ENCODE results near the gene RAD9A.
"Not testable (repeated sequence)": the region's sequence is repeated elsewhere in the genome, so short reads cannot be mapped to it uniquely, and the experiment has no call there.

The RAD9A gene

DNA sequence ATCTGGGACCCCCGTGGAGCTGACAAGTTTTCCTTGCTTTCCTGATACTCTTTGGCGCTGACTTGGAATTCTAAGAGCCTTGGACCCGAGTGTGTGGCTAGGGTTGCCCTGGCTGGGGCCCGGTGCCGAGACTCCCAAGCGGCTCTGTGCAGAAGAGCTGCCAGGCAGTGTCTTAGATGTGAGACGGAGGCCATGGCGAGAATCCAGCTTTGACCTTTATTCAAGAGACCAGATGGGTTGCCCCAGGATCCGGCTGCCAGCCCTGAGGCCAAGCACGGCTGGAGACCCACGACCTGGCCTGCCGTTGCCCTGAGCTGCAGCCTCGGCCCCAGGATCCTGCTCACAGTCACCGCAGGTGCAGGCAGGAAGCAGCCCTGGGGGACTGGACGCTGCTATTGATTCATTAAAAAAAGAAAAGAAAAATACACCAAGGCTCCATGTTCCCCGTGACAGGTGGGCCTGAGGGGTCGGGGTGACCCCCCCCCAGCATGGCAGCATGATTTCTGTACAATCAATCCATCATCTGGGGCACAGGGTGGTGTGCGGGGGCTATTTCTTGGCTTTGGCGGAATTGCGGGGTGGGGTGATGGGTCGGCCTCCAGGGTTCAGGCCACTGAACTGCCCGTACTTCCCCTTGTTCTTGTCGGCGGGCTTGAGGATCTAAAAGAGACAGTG lies 6.3 kb downstream of the RAD9A start:
- no peak for DNase-seq

DNA sequence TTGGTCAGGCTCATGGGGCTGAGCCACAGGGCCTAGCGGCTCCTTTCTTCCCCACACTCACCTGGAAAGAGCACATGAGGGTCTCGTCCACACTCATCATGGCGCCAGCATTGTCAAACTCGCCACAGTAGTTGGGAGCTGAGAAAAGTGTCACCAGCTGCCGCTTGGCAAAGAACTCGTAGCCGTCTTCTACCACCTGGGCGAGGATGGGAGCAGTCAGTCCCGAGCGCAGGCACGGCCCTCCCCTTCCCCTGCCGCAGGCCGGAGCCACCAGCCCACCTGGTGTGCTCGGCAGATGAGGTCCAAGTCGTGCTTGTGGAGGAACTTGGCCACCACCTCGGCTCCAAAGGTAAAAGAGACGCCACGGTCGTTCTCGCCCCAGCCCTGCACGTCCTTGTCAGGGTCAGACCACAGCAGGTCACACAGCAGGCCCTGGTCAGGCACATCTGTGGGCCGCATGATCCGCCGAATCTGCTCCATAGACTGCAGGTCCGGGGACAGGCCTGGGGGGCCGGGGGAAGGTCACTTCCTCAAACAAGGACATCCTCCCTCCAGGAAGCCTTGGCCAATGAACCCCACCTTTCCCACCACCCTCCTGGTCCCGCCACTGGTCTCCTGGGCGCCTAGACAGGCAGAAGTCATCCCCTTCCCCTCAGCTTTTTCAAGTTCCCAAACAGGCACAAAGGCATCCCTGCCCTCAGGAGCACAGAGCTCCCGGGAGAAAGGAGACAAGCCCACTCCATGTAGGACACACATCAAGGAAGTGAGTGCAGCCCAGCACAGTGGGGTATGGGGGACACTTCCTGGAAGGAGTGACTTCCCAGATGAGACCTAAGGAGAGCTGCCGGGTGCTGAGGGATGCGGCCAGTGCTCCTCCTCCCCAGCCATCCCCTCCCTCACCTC lies 7.1 kb downstream of the RAD9A start:
- DNase-seq, result no peak

DNA sequence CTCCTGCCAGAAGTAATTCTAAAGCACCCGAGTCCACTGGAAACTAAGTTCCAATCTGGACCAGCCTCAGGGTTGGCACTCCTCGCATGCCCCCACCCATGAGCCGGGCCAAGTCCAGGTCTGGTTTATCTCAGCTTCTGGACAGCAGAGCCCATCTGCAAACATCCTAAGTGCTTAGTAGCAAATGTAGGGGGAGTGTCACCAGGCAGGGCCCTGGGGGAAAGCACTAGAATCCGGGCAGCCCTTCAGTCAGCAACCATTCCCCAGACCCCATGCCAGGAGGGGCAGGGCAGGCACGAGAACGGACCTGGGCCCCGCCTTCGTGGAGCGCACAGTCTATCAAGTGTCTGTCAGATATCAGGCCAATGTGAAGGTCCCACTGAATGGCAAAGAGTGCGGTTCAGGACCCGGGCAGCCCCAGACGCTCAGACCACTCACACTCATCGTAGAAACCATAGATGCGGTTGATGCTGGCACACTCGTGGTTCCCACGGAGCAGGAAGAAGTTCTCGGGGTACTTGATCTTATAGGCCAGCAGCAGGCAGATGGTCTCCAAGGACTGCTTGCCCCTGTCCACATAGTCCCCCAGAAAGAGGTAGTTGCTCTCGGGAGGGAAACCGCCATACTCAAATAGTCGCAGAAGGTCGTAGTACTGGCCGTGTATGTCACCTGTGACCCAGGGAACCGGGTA lies 8.6 kb downstream of the RAD9A start:
- no peak for DNase-seq

DNA sequence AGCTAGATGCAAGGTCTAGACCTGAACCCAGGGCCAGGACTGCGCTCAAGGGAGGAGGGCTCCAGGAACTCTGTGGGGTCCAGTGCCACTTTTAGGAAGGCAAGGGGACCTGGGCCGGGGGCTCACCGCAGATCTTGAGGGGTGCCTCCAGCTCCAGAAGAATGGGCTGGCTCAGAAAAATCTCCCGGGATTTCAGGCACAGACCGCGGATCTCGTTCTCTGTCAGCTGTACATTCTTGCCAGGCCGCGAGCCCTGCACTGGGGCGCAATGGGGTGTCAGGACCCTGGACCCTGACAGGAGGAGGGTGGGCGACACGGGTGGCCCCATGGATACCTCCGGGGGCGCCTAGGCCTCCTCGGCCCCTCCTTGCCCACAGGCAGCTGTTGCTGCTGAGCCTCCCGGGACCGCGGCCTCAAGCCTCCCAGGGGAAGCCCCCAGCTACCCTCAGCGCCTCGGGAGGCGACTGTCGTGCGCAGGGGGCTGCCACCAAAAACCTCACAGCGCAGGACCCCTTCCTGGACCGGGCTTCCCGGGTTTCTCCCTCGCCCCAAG lies 9.2 kb downstream of the RAD9A start:
- DNase-seq, result no peak

DNA sequence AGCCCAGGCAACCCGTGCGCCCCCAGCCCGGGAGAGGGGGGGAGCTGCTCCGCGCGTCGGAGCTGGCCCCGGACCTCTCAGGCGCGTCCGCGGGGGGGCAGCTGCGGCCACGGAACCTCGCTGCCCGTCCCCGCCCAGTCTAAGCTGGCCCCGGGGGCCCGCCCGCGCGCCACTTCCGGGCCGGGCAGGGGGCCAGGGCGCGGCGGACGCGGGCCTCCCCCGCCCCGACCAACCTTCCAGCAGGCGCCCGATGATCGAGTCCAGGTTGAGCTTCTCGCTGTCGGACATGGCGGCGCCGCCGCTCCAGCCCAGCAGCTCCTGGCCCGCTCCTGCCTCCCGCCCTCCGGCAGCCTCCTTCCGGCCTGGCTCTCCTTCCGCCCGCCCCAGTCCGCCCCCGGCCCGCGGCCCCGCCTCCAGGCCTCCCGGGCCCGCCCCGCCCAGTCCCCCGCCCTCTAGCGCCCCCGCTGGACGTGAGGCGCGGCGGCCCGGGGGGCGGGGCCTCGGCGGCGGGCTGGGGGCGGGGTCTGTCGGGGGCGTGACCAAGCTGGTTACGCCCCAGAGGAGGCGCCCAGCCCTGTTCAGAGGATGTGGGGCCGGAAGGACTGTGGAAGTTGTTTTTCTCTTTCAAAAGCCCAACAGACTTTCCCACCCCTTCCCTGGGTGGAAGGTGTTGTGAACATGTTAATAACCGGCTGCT lies 9.9 kb downstream of the RAD9A start, which contains the start of gene PPP1CA:
PPP1CA (minus strand) TSS at position 364 of the 697 bp plus-strand sequence; CDS start at position 288, 76 bp downstream.
- peak; percentile 96 for DNase-seq

DNA sequence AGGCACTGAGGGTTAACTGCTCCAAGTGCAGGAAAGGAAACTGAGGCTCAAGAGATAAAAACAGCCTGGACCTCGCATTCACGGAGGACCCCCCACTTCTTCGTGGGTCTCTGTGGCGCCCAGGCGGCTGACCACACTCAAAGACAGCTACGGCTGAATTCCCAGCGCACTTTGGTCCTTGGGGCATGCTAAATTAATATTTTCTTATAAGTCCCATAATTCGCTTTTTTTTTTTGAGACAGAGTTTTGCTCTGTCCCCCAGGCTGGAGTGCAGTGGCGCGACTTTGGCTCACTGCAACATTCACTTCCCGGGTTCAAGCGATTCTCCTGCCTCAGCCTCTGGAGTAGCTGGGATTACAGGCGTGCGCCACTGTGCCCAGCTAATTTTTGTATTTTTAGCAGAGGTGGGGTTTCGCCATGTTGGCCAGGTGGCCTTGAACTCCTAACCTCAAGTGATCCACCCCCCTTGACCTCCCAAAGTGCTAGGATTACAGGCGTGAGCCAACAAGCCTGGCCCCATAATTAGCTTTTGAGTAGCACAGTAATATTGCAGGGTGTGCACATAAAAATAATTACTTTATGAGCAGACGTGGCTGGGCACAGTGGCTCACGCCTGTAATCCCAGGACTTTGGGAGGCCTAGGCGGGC lies 10.5 kb downstream of the RAD9A start:
- not testable (repeated sequence) for DNase-seq

DNA sequence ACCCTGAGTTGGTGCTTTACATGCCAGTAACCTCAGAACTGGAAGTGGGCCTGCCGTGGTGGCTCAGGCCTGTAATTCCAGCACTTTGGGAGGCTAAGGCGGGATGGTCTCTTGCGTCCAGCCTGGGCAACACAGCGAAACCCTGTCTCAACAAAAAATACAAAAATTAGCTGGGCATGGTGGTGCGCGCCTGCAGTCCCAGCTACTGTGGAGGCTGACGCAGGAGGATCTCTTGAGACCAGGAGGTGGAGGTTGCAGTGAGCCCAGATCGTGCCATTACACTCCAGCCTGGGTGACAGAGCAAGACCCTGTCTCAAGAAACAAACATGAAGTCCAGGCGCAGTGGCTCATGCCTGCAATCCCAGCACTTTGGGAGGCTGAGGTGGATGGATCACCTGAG lies 11.3 kb downstream of the RAD9A start:
- DNase-seq, result not testable (repeated sequence)

DNA sequence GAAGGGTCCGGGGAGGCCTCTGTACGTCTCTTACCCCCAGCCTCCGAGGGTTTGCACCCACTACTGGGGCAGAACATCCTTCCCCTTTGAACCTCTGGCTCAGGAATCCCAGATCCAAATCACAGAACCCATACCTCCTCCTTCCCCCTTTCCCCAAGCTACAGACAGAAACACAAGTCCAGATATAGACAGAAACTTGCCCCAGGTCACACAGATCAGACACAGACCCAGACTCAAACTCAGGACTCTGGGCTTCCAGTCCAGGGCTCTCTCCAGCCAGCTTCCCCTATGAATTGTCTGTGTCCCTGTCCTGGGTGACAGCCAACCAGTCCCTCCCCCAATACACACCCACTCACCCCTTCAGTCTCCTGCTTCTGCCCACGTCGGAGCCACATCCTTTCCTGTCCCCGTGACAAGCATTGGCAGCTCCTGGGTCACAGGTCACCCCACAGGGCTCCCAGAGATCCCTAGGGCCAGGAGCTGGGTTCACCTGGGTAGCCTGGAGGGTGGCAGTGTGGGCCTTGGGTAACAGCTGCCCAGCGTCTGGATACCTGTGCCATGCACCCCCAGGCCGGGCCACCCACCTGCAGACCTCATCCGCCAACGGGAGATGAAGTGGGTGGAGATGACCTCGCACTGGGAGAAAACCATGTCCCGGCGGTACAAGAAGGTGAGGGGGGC lies 12.9 kb downstream of the RAD9A start:
- no peak for DNase-seq

DNA sequence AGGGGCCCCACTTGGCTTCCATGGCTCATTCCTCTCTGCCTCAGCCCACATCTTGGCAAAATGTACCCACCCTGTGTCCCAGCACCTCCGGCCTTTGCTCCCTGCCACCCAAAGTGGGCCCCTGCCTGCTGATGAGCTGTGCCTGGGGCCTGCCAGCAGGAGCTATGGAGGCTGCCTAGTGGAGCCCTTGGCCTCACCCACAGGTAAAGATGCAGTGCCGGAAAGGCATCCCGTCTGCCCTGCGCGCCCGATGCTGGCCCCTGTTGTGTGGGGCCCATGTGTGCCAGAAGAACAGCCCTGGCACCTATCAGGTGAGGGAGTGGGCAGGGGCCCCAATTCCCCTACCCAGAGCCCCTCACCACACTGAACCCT lies 13.4 kb downstream of the RAD9A start:
- DNase-seq, result no peak

DNA sequence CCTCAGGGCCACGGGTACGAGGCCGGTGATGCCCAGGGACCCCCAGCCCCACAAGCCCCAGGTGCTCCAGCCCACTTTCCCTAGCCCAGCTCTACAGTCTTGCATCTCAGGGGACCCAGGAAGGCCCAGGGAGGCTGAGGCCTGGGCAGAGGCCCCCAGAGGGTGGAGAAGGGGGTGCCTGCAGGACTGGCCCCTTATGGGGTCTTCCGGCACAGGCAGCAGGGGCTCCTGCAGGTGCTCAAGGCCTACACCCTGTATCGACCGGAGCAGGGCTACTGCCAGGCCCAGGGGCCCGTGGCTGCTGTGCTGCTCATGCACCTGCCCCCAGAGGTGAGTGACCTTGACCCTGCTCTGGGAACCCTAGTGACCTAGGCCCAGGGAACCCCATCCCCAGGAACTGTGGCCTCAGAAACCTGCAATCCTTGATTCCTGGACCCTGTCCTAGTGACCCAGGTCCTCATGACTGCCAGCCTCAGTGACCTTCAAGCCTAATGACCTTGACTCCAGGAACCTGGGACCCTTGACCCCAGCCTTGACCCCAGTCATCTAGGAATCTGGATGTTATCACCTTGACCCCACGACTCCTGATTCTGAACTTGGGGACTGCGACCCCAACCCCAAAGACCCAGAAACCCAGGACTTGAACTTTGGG lies 14.0 kb downstream of the RAD9A start:
- no peak for DNase-seq

DNA sequence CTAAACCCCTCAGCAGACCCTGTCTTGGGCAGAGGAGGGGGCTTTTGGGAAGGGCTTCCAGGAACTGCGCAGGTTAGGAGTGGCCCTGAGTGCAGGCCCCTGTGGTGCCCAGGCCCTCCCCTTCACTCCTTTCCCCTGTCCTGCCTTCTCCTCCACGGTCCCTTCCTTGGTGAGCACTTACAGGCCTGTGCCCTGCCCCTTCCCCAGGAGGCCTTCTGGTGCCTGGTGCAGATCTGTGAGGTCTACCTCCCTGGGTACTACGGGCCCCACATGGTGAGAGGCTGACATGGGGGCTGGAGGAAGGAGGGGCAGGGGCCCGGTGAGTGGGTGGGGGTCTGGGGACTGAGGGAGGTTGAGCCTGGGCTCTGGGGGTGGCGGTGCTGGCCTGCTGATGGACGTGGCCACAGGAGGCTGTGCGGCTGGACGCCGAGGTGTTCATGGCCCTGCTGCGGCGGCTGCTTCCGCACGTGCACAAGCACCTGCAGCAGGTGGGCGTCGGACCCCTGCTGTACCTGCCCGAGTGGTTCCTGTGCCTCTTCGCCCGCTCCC lies 14.7 kb downstream of the RAD9A start:
- DNase-seq, result no peak

DNA sequence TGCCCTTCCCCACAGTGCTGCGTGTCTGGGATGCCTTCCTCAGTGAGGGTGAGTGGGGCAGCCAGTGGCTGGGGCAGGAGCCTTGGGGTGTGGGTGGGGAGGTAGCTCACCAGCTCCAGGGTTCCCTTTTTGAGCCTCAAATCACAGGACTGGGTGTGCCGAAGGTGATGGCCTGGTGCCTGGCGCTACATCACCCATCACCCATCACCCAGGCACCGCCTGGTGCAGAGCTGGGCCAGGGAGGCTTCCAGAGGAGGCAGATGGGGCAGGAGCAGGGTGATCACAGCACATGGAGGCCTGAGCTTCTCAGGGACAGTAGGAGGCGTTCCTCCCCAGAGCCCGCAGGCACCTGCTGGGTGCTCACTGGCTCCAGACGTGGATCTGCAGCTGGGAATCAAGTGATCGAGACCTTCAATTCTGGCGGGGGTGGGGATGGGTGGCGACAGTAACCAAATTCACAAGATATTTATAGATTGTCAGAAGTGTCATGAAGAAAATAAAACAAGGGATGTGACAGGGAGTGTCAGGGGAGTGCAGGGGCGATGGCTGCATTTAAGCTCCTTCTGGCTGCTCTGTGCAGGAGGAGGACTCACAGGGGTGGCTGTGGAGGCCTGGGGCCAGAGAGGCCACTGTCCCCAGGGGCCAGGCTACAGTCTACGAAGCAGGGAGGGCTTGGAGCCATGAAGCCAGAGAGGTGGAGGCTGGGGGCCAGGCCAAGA lies 15.3 kb downstream of the RAD9A start:
- DNase-seq, result no peak

DNA sequence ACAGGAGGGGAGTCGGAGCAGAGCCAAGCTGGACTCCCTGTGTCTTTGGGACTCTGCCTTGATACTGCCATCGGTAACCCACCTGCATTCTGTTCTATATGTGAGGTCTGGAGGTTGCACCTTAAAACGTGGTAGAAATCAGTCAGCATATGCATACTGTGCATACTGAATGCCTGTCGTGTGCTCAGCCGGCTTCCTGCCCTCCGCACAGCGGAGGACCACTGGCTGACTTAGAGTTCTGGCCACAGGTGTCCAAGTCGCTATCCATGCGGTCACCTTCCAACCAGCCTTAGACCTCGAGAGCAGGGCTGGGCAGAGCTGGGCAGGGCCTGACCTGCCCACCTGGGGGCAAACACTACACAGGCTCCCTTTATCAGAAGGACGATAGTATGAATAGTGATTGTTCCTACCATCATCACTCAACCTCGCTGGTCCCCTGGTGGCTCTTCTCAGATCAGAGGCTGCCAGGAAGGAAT lies 15.9 kb downstream of the RAD9A start:
- DNase-seq, result no peak

DNA sequence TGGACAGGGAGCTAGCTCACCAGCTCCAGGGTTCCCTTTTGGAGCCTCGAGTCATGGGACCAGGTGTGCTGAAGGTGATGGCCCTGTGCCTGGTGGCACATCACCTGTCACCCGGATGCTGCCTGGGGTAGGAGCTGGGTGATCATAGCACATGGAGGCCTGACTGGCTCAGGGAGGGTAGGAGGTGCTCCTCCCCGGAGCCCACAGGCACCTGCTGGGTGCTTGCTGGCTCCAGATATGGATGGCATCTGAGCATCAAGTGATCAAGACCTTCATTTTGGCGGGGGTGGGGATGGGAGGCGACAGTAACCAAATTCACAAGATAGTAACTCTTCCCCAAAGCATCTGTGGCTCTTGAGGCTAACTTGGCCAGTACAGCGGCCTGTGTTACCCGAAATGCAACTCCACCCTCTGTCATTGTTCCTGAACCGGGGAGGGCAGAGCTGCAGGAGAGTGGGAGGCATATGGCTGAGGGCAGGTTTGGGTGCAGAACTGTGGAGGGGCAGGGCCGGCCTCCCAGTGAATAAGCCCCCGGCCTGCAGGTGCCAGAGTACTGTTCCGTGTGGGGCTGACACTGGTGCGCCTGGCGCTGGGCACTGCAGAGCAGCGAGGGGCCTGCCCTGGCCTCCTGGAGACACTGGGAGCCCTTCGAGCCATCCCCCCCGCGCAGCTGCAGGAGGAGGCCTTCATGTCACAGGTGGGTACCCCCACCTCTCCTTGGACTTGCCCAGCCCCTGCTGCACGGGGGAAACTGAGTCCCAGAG lies 16.8 kb downstream of the RAD9A start:
- DNase-seq, result no peak

DNA sequence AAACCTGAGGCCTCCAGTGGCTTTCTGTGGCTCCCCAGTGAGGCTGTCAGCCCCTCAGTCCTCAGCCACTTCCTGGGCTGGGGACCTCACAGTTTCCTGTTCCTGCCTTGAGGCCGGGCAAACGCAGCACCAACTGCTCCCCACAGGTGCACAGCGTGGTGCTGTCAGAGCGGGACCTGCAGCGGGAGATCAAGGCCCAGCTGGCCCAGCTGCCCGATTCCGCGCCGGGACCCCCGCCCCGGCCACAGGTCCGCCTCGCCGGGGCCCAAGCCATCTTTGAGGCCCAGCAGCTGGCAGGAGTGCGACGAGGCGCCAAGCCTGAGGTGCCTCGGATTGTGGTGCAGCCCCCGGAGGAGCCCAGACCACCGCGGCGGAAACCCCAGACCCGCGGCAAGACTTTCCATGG lies 17.5 kb downstream of the RAD9A start:
- DNase-seq, result no peak

DNA sequence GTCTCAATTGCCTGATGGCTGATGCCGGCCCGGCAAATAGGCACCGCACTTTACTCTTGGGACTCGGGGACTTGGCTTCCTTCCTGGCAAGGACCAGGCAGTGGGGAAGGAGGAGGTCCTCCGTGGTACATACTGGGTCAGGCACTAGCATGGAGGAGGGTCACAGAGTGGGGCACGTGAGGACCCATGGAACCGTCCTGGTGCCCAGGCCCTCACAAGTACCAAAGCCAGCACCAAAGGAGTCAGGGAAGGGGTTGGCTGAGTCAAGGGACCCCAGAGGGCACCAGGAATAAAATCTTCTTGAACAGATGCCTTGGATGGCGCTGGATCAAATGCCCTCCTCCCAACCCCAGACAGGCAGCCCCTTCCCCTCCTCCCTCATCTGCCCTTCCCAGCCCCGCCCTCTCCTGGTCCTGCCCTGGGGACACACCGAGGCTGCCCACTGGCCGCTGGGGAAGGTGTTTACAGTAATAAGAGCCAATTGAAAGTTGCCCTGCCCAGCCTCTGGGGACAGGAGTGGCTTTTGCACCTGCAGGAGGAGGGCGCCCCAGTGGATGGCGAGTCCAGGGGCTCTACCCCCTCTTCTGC lies 18.1 kb downstream of the RAD9A start:
- DNase-seq, result no peak

DNA sequence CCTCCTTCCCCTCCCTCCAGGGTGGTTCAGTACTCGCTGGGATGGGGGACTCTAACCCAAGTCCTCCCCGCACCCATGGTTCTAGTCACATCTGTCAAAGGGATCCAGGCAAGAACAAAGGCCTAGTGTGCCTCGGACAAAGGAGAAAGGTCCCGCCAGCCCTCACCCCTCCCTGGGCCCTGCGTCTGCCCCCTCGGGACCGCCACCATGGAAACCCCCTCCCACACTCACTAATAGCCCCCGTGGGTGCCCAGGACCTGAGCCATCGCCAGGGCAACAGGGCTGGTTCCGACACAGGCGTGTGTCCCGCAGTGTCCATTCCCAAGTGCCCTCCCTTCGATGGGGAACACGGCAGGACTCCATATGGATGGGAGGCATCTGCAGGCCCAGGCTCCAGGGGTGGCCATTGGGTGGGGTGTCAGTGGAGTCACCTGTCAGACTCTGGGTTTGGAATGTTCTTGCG lies 18.6 kb downstream of the RAD9A start:
- no peak for DNase-seq

DNA sequence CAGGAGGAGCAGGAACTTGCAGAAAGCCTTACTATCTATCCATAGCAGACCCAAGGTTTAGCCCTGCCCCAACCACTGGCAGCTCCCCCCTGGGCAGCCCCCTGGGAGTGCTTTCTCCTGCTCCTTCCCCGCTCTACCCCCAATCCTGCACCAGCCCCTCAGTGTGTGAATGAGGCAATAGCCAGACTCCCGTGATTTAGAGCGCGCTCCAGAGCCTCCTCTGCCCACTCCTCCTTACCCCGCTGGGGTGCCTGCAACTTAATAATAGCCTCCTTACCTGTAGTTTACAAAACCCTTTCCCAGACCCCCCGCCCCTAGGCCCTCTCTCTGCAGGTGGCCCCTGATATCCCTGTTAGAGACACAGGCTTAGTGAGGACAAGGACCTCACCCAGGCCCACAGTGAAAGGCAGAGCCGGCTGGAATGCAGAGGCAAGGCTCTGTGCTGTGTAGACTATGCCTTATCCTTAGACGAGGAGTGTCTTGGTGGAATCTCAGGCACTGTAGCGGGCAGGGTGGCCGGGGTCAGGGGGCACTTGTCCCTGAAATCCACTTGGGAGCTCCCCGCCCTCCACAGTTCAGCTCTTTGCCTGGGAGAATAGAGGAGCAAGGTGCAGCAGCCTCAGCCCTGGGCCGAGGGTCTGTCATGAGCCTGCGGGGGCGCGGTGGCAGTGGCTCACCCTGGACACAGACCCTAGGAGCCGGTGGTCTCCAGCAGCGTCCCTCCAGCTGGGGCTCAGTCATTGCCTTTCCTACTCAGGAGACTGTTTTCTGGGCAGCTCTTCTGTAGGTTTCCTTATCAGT lies 19.4 kb downstream of the RAD9A start:
- no peak for DNase-seq

Data from right hindlimb (tissue), 1 donor.